ENCODE results near the gene VAT1. TPM values are rescaled to one million over a fixed set of nuclear protein-coding genes. Genes with fewer than 3 reads are reported as not detected.

Gene VAT1
- total RNA-seq, 1 donor from 2014 or later, result 413 TPM

DNA sequence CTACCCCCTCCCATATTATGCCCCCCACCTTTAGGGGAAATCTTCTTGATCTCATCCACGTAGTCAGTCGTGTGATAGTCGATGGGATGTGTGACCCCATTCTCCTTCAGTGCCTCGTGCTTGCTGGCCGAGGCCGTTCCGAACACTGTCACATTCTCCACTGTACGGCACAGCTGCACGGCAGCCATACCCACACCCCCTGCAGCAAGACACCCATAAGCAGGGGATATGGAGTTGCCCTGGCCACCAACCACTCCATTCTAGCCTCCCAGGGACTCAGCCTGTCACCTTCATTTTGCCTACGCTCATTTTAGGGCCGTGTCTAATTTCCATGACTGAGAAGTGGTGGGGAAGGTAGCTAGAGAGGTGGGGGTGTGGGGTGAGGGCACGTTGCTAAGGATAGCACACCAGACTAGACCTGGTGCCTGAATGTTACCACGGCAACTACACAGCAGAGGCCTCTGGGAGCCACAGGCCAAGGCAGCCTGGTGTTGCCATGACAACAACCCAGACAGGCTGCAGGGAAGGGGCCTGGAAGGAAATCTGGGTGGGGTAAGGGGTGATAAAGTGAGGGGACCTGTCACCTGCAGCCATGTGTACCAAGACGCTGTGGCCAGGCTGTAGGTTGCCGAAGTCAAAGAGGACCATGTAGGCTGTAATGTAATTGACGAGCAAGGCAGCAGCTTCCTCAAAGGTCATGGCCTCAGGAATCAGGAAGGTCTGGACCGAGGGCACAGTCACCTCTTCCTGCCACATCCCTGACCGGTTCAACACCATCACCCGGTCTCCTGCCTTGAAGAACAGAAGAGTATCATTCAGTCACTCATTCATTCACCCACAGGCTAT is 4.0 kb downstream of the VAT1 start:
- FAIRE-seq, result no peak
- peak overlapping the region; percentile 69 for H3K27ac Mint-ChIP-seq (ENCODE audit: unreplicated experiment)
- H3K36me3 ChIP-seq (ENCODE audit: insufficient read depth, low read length), result peaks cover 8% of the 10 kb centered on the region

DNA sequence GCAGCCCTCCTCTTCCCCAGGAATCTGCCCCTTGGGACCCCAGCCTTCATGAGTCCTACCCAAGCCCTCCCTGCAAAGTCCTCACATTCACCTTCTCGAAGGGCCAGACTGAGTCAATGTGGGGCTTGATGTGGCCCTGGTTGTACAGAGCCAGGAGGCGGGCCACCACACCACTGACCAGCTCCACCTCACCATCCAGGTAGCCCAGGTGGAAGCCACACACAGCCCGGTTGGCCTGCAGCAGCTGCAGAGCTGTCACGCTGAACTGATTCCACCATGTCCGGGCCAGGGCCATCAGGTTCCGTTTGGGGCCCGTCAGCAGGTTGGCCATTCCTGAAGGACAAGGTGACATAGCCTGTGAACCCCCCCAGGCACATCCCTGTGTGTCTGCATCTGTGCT is 6.0 kb downstream of the VAT1 start:
- peaks cover 32% of the 10 kb centered on the region for H3K79me2 ChIP-seq (ENCODE audit: insufficient read depth, low read length)
- DNase-seq (ENCODE audit: low read depth), result no peak
- TF ChIP-seq, protein P1, sequence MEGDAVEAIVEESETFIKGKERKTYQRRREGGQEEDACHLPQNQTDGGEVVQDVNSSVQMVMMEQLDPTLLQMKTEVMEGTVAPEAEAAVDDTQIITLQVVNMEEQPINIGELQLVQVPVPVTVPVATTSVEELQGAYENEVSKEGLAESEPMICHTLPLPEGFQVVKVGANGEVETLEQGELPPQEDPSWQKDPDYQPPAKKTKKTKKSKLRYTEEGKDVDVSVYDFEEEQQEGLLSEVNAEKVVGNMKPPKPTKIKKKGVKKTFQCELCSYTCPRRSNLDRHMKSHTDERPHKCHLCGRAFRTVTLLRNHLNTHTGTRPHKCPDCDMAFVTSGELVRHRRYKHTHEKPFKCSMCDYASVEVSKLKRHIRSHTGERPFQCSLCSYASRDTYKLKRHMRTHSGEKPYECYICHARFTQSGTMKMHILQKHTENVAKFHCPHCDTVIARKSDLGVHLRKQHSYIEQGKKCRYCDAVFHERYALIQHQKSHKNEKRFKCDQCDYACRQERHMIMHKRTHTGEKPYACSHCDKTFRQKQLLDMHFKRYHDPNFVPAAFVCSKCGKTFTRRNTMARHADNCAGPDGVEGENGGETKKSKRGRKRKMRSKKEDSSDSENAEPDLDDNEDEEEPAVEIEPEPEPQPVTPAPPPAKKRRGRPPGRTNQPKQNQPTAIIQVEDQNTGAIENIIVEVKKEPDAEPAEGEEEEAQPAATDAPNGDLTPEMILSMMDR (IDR thresholded peaks at IDR 0.05; ENCODE audit: insufficient read depth, low read depth, low read length), result no peak
- TF ChIP-seq EZH2 (IDR thresholded peaks at IDR 0.05; ENCODE audit: insufficient read depth, low read length), result no peak

More for the DNA sequence above, 4.0 kb downstream of the VAT1 start:
- H3K36me3 Mint-ChIP-seq (ENCODE audit: low read depth, unreplicated experiment), result peaks cover 11% of the 10 kb centered on the region
- Histone ChIP-seq H4K20me1 (ENCODE audit: insufficient read depth, low read length) (peaks cover 32% of the 10 kb centered on the region), H3K4me2 (ENCODE audit: low read length) (peak overlapping the region; percentile 22), H2AFZ (ENCODE audit: low read depth, low read length) (no peak overlapping the region), H3K27ac (ENCODE audit: low read depth, low read length) (no peak overlapping the region), H3K4me3 (ENCODE audit: insufficient read depth, low read depth, low read length) (no peak overlapping the region), H3K9me3 (ENCODE audit: insufficient read depth, low read depth, low read length) (no peaks in the 10 kb centered on the region), H3K79me2 (ENCODE audit: insufficient read depth, low read length) (peaks cover 42% of the 10 kb centered on the region), H3K9ac (ENCODE audit: low read length) (no peak overlapping the region), H3K4me1 (ENCODE audit: insufficient read depth, low read length) (peaks cover 20% of the 10 kb centered on the region), H3K27me3 (ENCODE audit: insufficient read depth, low read length) (no peaks in the 10 kb centered on the region)
- H3K4me1 Mint-ChIP-seq (ENCODE audit: low read depth, unreplicated experiment), result peaks cover 46% of the 10 kb centered on the region
- no peaks in the 10 kb centered on the region for H3K27me3 Mint-ChIP-seq (ENCODE audit: low read depth, unreplicated experiment)
- TF ChIP-seq, protein P1 (IDR thresholded peaks at IDR 0.05; ENCODE audit: insufficient read depth, low read depth, low read length), result no peak
- TF ChIP-seq EZH2 (IDR thresholded peaks at IDR 0.05; ENCODE audit: insufficient read depth, low read length), result no peak
- no peak for DNase-seq (ENCODE audit: low read depth)
- no peaks in the 10 kb centered on the region for H3K9me3 Mint-ChIP-seq (ENCODE audit: unreplicated experiment)
- peak overlapping the region; percentile 6 for H3K4me3 Mint-ChIP-seq (ENCODE audit: unreplicated experiment)

DNA sequence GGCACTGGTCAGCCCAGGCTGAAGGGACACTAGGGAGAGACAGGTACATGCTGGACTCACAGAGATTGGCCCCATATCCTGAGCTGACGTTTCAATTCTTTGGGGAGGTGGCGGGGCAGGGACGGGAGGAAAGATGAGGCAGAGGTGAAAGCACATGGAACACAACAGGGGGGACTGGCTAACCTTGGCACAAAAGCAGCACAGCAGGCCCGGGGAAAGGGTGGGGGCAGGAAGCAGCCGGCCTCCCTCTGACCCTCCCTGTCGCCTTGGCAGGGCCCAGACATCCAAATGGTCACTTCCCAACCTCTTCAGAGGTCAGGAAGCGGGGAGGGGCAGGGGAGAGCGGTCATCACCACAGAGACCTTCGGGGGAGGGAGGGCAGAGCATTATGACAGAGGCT is 6.6 kb downstream of the VAT1 start:
- no peak overlapping the region for H3K27ac Mint-ChIP-seq (ENCODE audit: unreplicated experiment)
- H3K27me3 Mint-ChIP-seq (ENCODE audit: low read depth, unreplicated experiment), result no peaks in the 10 kb centered on the region
- no peak overlapping the region for H3K4me3 Mint-ChIP-seq (ENCODE audit: unreplicated experiment)

More for the DNA sequence above, 6.0 kb downstream of the VAT1 start:
- Mint-ChIP-seq H3K9me3 (ENCODE audit: unreplicated experiment) (no peaks in the 10 kb centered on the region), H3K4me3 (ENCODE audit: unreplicated experiment) (peak overlapping the region; percentile 64), H3K27me3 (ENCODE audit: low read depth, unreplicated experiment) (no peaks in the 10 kb centered on the region), H3K36me3 (ENCODE audit: low read depth, unreplicated experiment) (peaks cover 11% of the 10 kb centered on the region), H3K4me1 (ENCODE audit: low read depth, unreplicated experiment) (peaks cover 49% of the 10 kb centered on the region), H3K27ac (ENCODE audit: unreplicated experiment) (no peak overlapping the region)
- H3K4me1 ChIP-seq (ENCODE audit: insufficient read depth, low read length), result peaks cover 19% of the 10 kb centered on the region
- no peak overlapping the region for H3K4me3 ChIP-seq (ENCODE audit: insufficient read depth, low read depth, low read length)
- no peak overlapping the region for H2AFZ ChIP-seq (ENCODE audit: low read depth, low read length)
- H4K20me1 ChIP-seq (ENCODE audit: insufficient read depth, low read length), result peaks cover 32% of the 10 kb centered on the region
- no peak for FAIRE-seq
- no peak overlapping the region for H3K27ac ChIP-seq (ENCODE audit: low read depth, low read length)
- no peaks in the 10 kb centered on the region for H3K9me3 ChIP-seq (ENCODE audit: insufficient read depth, low read depth, low read length)
- peaks cover 8% of the 10 kb centered on the region for H3K36me3 ChIP-seq (ENCODE audit: insufficient read depth, low read length)
- no peaks in the 10 kb centered on the region for H3K27me3 ChIP-seq (ENCODE audit: insufficient read depth, low read length)
- no peak overlapping the region for H3K9ac ChIP-seq (ENCODE audit: low read length)
- no peak overlapping the region for H3K4me2 ChIP-seq (ENCODE audit: low read length)

More for the DNA sequence above, 6.6 kb downstream of the VAT1 start:
- Histone ChIP-seq H3K9ac (ENCODE audit: low read length) (no peak overlapping the region), H3K27me3 (ENCODE audit: insufficient read depth, low read length) (no peaks in the 10 kb centered on the region), H3K27ac (ENCODE audit: low read depth, low read length) (no peak overlapping the region), H4K20me1 (ENCODE audit: insufficient read depth, low read length) (peaks cover 32% of the 10 kb centered on the region), H3K79me2 (ENCODE audit: insufficient read depth, low read length) (peaks cover 27% of the 10 kb centered on the region), H3K4me3 (ENCODE audit: insufficient read depth, low read depth, low read length) (no peak overlapping the region), H3K9me3 (ENCODE audit: insufficient read depth, low read depth, low read length) (no peaks in the 10 kb centered on the region), H3K4me1 (ENCODE audit: insufficient read depth, low read length) (peaks cover 15% of the 10 kb centered on the region), H2AFZ (ENCODE audit: low read depth, low read length) (no peak overlapping the region), H3K4me2 (ENCODE audit: low read length) (no peak overlapping the region), H3K36me3 (ENCODE audit: insufficient read depth, low read length) (peaks cover 8% of the 10 kb centered on the region)
- TF ChIP-seq EZH2 (IDR thresholded peaks at IDR 0.05; ENCODE audit: insufficient read depth, low read length), result no peak
- TF ChIP-seq, protein P1 (IDR thresholded peaks at IDR 0.05; ENCODE audit: insufficient read depth, low read depth, low read length), result no peak
- no peak for DNase-seq (ENCODE audit: low read depth)
- no peak for FAIRE-seq
- H3K9me3 Mint-ChIP-seq (ENCODE audit: unreplicated experiment), result no peaks in the 10 kb centered on the region
- peaks cover 13% of the 10 kb centered on the region for H3K36me3 Mint-ChIP-seq (ENCODE audit: low read depth, unreplicated experiment)
- H3K4me1 Mint-ChIP-seq (ENCODE audit: low read depth, unreplicated experiment), result peaks cover 52% of the 10 kb centered on the region

All from astrocyte (in vitro differentiated cells and primary cell).